ENCODE results near the gene RALGAPA1. TPM values are rescaled to one million over a fixed set of nuclear protein-coding genes. Genes with fewer than 3 reads are reported as not detected.

RALGAPA1 gene
- polyA plus RNA-seq, 3 donors = 35.7 to 63.9 (median 43.4) TPM

DNA sequence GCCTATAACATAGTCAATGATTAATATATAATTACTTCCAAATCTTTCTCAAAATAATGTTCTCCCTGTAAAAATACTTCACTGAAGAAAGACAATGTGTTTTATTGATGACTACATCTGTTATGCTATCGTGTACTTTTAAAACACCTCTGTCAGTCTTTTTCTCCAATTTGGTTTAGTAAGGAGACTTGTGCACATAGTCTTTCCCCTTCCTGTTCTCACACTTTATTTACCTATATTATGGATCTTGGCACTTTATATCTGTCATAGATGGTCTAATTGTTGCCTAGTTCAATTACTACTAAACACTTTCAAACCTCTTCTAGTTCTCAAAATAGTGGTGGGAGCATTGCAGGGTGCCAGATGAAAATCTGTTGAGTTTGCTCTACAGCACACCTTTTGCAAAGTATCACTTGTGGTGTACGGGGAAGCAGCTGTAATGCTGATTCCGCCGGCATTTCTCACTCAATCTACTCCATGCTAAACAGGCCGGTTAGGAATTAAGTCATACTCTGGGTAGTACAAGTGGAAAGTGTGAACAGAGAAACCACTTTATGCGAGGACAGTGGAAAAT is 276.2 kb downstream of the RALGAPA1 start:
- no peak for DNase-seq (ENCODE audit: extremely low read depth in 1 of 11, low read depth in 9 of 11, low spot score in 4 of 11)

DNA sequence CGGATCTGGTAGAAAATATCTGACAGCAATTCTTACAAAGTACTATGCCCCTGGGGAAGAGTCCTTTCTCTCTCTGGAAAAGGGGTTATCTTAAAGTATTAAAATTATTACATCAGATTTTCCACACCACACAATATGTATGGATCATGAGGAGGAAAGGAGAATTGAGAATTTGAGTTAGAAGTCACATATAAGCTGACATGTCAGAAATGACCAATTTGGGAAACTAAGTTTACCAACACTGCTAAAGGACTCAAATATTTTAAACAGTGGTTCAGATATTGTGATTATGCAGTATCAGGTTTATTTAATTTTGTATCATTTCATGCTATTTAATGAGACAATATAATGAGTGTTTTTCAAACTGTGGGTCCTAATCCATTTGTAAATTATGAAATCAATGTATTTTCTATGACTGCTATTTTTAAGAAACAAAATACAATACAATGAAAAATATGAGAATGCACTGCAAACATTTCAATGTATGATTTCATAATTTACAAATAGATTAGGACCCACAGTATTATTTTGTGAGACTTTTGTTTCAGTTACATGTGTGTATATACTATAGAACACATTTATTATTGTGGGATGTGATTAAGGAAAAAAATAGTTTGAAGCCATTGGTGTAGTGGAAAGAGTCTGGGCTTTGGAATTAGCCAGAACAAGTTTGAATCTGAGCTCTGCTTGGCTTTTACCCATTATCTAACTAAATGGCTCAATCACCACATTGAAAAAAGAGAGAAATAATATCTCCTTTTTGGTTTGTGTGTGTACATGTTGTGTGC is 276.9 kb downstream of the RALGAPA1 start:
- no peak for DNase-seq (ENCODE audit: extremely low read depth in 1 of 11, low read depth in 9 of 11, low spot score in 4 of 11)

- no peak for DNase-seq (ENCODE audit: extremely low read depth in 1 of 11, low read depth in 9 of 11, low spot score in 4 of 11)
Measured at GRCh38 chr14:35526962-35527361, 282.1 kb downstream of the RALGAPA1 start.

DNA sequence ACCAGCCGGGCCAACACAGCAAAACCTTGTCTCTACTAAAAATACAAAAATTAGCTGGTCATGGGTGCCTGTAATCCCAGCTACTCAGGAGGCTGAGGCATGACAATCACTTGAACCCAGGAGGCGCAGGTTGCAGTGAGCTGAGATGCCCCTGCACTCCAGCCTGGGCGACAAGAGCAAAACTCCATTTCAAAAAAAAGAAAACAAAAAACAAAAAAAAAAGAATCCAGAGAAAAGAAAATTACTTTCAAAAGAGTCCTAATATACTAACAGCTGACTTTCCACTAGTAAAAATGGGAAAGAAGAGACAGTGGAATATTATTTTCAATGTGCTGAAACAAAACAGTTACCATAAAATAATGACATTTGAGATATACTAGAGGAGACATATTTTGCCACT is 283.4 kb downstream of the RALGAPA1 start:
- DNase-seq (ENCODE audit: extremely low read depth in 1 of 11, low read depth in 9 of 11, low spot score in 4 of 11) = no peak

DNA sequence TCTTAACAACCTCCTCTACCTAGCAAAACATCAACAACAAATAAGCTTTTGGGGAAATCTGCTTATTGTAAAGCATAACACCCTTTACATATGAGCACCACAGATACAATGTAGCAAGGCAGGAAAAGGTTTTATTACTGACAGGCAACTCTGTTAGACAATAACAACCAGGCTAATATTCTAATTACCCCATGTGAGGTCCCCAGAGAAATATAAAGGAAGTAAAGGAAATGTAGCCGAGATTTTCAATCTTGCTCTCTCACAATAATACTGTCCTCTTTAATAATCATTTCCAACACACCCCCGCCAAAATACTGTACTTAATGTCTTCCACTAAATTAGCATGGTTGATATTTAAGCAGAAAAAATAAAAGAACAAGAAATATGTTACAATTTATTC is 289.1 kb downstream of the RALGAPA1 start:
- no peak for DNase-seq (ENCODE audit: extremely low read depth in 1 of 11, low read depth in 9 of 11, low spot score in 4 of 11)

DNA sequence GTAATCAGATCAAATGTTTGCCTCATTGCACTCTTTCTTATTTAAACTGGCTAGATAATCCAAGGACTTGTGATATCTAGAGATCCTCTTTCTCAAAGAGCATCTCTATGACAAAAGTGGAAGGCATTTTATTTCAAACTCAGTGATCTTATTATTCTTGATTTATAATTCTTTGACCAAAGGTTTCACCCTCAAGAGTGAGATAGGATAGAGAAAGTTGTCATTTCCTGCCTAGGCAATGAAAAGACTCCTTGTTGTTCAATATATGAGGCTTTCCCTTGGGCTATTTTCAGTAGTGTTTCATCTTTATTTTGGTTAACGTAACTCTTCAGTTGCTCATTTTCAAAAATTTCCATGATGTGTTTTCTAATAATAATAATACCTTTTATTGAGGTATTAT is 293.2 kb downstream of the RALGAPA1 start:
- DNase-seq (ENCODE audit: extremely low read depth in 1 of 11, low read depth in 9 of 11, low spot score in 4 of 11) = no peak

GRCh38 chr14:35512765-35513164 is 296.3 kb downstream of the RALGAPA1 start:
- DNase-seq (ENCODE audit: extremely low read depth in 1 of 11, low read depth in 9 of 11, low spot score in 4 of 11) = no peak

DNA sequence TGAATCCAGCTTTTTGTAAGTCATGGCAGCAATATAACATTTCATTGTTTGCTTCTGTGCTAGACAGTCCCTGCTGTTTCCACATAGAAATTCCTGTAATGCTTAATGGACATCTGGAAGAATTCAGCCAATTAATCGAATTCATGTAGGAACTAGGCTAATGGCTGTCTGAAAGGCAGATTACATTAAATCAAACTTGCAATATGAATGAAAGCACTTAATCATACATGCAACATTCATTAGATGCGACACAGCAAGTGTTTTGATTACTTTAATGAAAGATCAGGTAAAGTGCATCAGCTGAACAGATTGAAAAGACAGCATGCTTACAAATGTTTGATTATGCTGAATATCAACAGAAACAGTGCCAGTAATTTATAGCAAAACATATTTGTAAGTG is 299.2 kb downstream of the RALGAPA1 start:
- DNase-seq (ENCODE audit: extremely low read depth in 1 of 11, low read depth in 9 of 11, low spot score in 4 of 11) = no peak

- DNase-seq (ENCODE audit: extremely low read depth in 1 of 11, low read depth in 9 of 11, low spot score in 4 of 11) = no peak
Measured at GRCh38 chr14:35506927-35507326, 302.2 kb downstream of the RALGAPA1 start.

DNA sequence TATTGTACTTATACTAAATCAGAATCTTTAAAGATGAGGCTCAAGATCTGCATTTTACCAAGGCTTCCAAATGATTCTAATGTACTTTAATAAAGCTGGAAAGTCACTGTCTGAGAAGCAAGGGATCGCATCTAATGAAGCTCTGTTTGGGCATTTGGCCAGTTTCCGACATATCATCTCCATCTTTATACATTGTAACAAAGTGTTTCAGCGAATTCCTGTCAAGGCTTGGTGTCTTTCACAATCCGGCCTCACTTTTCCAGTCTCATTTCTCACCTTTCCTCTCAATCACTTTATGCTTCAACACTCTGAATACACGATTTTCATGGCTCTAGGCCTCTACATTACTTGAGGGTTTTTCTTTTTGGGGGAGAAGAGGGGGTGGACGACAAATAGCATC is 302.6 kb downstream of the RALGAPA1 start:
- DNase-seq (ENCODE audit: extremely low read depth in 1 of 11, low read depth in 9 of 11, low spot score in 4 of 11) = no peak

DNA sequence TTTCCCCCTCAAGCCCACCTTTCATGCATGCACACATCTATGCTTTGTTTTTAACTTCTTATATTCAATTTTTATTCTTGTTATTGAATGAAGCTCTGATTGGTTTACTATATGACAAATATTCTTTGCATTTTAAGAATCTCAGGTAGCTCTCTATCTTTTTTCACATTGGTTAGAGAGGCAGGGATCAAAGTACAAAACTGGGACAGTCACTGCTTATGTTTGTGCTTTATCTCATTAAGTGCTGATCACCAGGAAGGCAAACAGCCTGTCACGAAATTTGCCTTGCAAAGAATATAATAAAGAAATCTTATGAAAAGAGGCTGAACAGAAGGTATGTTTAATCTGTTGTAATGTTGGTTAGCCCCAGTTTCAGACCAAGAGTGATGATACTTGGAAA is 304.8 kb downstream of the RALGAPA1 start:
- DNase-seq (ENCODE audit: extremely low read depth in 1 of 11, low read depth in 9 of 11, low spot score in 4 of 11) = no peak

DNA sequence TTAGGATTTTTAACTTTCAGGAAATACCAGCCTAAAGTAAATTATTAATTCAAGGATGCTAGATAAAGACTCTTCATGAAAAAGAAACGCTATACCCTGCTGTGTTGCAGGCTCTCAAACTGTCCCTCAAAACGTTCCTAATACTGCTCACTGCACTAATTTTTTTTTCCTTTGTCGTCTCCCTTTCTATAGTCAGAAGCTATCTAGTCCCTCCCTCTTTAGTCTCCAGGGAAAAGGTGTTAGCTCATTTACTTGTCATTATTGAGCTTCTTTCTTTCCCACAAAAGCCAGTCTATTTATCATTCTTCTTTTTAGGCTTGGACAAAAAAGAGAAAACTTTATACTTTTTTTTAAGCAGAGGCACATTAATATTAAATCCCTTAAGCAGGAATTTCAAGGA is 305.4 kb downstream of the RALGAPA1 start:
- no peak for DNase-seq (ENCODE audit: extremely low read depth in 1 of 11, low read depth in 9 of 11, low spot score in 4 of 11)

DNA sequence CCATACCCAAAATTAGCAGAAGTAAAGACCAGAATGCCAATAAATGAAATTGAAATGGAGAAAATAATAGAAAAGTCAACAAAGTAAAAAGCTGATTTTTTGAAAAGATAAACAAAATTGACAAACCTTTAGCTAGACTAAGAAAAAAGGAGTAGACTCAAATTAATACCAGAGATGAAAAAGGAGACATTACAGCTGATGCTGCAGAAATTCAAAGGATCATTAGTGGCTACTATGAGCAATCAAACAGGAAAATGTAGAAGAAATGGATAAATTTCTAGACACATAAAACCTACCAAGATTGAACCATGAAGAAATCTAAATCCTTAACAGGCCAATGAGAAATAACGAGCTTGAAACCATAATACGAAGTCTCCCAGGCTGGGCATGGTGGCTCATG is 309.9 kb downstream of the RALGAPA1 start:
- DNase-seq (ENCODE audit: extremely low read depth in 1 of 11, low read depth in 9 of 11, low spot score in 4 of 11) = no peak

DNA sequence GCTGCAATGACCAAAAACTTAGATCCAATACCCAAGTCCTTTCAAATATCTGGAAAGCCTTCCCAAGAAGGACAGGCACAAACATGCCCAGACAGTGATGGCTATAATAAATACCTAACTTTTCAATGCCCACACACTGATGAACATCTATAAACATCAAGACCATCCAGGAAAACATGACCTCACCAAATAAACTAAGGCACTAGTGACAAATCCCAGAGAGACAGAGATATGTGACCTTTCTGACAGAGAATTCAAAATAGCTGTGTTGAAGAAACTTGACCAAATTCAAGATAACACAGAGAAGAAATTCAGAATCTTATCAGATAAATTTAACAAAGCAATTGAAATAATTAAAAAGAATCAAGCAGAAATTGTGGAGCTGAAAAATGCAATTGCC is 313.8 kb downstream of the RALGAPA1 start:
- DNase-seq (ENCODE audit: extremely low read depth in 1 of 11, low read depth in 9 of 11, low spot score in 4 of 11) = no peak

- DNase-seq (ENCODE audit: extremely low read depth in 1 of 11, low read depth in 9 of 11, low spot score in 4 of 11) = no peak
Measured at GRCh38 chr14:35492569-35493014, 316.5 kb downstream of the RALGAPA1 start.

Other genes with a start within 250 kb of the RALGAPA1 start
- 10 to 100 TPM; 17.0 to 22.5 (median 17.8) TPM for gene BRMS1L, start 17.0 kb upstream of the RALGAPA1 start, polyA plus RNA-seq (ENCODE audit: insufficient read length in 3 of 3)